Measurements from ENCODE around the gene YIF1A. TPM values are rescaled to one million over a fixed set of nuclear protein-coding genes. Genes with fewer than 3 reads are reported as not detected.

Gene YIF1A
- total and polyA plus RNA-seq, 2 of the 4 experiments (the other 2 are of a cell fraction), result 128 to 207 TPM

GRCh38 chr11:66239998-66240780 lies 48.8 kb downstream of the YIF1A start:
- CTCF ChIA-PET, result interaction anchor here (1.2 kb wide), 1 partner anchor 17 kb away, joined by 4 read pairs; no protein-coding TSS in a partner anchor

More at GRCh38 chr11:66239998-66240780, 48.8 kb downstream of the YIF1A start:
- Histone ChIP-seq H2BK120ac (ENCODE audit: low read depth, low read length) (no peak overlapping the region), H3K4me3 (ENCODE audit: insufficient read depth, low read depth, low read length) (no peak overlapping the region), H2BK5ac (ENCODE audit: low read depth, low read length, poor library complexity, severe bottlenecking) (no peak overlapping the region), H3K4me2 (ENCODE audit: low read depth, low read length) (no peak overlapping the region), H3K56ac (ENCODE audit: extremely low read depth, insufficient read depth, low read length) (no peak overlapping the region), H2AK5ac (ENCODE audit: low read depth, low read length) (no peak overlapping the region), H3K9me3 (ENCODE audit: control insufficient read depth, insufficient read depth, low read length) (no peaks in the 10 kb centered on the region), H4K91ac (ENCODE audit: insufficient read depth, low read depth, low read length) (no peak overlapping the region), H3K23ac (ENCODE audit: low read depth, low read length) (no peak overlapping the region), H3K4ac (ENCODE audit: low read depth, low read length) (no peak overlapping the region), H4K8ac (ENCODE audit: low read depth in 2 of 2, low read length in 2 of 2) (no peak overlapping the region), H3K9ac (ENCODE audit: low read depth, low read length) (no peak overlapping the region), H3K14ac (replicated peaks; ENCODE audit: low read depth, low read length) (no peak overlapping the region), H3K27me3 (ENCODE audit: control insufficient read depth, insufficient read depth, low read length) (no peaks in the 10 kb centered on the region), H3K79me1 (ENCODE audit: low read depth in 1 of 2, low read length in 2 of 2) (no peaks in the 10 kb centered on the region), H3K9me1 (ENCODE audit: insufficient read depth, low read length) (no peaks in the 10 kb centered on the region), H2AK9ac (replicated peaks; ENCODE audit: low read depth, low read length, poor library complexity) (no peak overlapping the region), H2BK20ac (ENCODE audit: low read depth, low read length) (no peak overlapping the region), H3K36me3 (ENCODE audit: control insufficient read depth, insufficient read depth, low read length) (peaks cover 62% of the 10 kb centered on the region), H3K18ac (ENCODE audit: low read depth, low read length) (no peak overlapping the region), H4K5ac (ENCODE audit: low read depth, low read length) (no peak overlapping the region), H2AFZ (replicated peaks; ENCODE audit: low read length, poor library complexity) (no peak overlapping the region), H2BK15ac (ENCODE audit: low read depth, low read length) (no peak overlapping the region), H3K27ac (ENCODE audit: insufficient read depth, low read length) (no peak overlapping the region), H4K20me1 (ENCODE audit: insufficient read depth, low read length) (no peaks in the 10 kb centered on the region), H3K4me1 (ENCODE audit: control insufficient read depth, insufficient read depth, low read length) (no peaks in the 10 kb centered on the region)
- ATAC-seq (ENCODE audit: low read depth), result no peak
- BruUV-seq (replicated peaks), result no TSS peak
- intact Hi-C loops (cut with micrococcal nuclease), result no loop called here
- in situ Hi-C loops (cut with MboI; ENCODE audit: low sequenced_read_pairs), result no loop called here
- POLR2A ChIA-PET (ENCODE audit: unreplicated experiment), result no interaction called here
- WGBS, 2 experiments (ENCODE audit: extremely low coverage in 2 of 2, insufficient read length in 1 of 2), result 75% methylated on average over 2 of the region's 25 CpGs; no CpG with 5 or more reads in 1 of the 2 experiments
- DNase-seq, result no peak
- TF ChIP-seq CTCF (conservative IDR thresholded peaks at IDR 0.05; ENCODE audit: low read depth, low read length), result no peak
- no peak for TF ChIP-seq RAD21 (IDR thresholded peaks at IDR 0.05; ENCODE audit: low read length)
- no peak for TF ChIP-seq MAFK (IDR thresholded peaks at IDR 0.05; ENCODE audit: low read depth, low read length)
- no peak for TF ChIP-seq BHLHE40 (IDR thresholded peaks at IDR 0.05; ENCODE audit: low read depth, low read length)
- no peak for TF ChIP-seq CEBPB (IDR thresholded peaks at IDR 0.05; ENCODE audit: low read depth, low read length)
- TF ChIP-seq RFX5 (IDR thresholded peaks at IDR 0.05; ENCODE audit: low read depth, low read length), result no peak
- no peak for TF ChIP-seq POLR2A (IDR thresholded peaks at IDR 0.05; ENCODE audit: low read depth, low read length)
- TF ChIP-seq MAZ (IDR thresholded peaks at IDR 0.05; ENCODE audit: borderline replicate concordance, low read depth, low read length), result no peak
- no peak for TF ChIP-seq RCOR1 (IDR thresholded peaks at IDR 0.05; ENCODE audit: insufficient replicate concordance, low read length)
- no peak for TF ChIP-seq MXI1 (IDR thresholded peaks at IDR 0.05; ENCODE audit: borderline replicate concordance, low read depth, low read length)
- no peak for TF ChIP-seq USF2 (IDR thresholded peaks at IDR 0.05; ENCODE audit: low read depth, low read length)
- TF ChIP-seq CHD1 (IDR thresholded peaks at IDR 0.05; ENCODE audit: low read depth, low read length), result no peak
- TF ChIP-seq SMC3 (IDR thresholded peaks at IDR 0.05; ENCODE audit: low read depth, low read length), result no peak
- no peak for TF ChIP-seq FOS (IDR thresholded peaks at IDR 0.05; ENCODE audit: low read depth, low read length)
- no peak for TF ChIP-seq ELK1 (IDR thresholded peaks at IDR 0.05; ENCODE audit: borderline replicate concordance, low read depth, low read length)
- no peak for TF ChIP-seq NFE2L2 (IDR thresholded peaks at IDR 0.05; ENCODE audit: low read depth, low read length)
- dilution Hi-C loops (cut with HindIII; ENCODE audit: low sequenced_read_pairs, unreplicated experiment), result no loop called here
